Lung microvascular endothelial cell (primary cell): ENCODE results near the gene USP30. TPM values are rescaled to one million over a fixed set of nuclear protein-coding genes. Genes with fewer than 3 reads are reported as not detected.

ENCODE experiments used
- DNase-seq, 2 donors: peaks; one replicate each; pipeline versions ENCODE4 v3.0.0 to v3.0.0-alpha.2; 2010; ENCODE audit warnings: low read depth in 2 of 2
- total RNA-seq: library from RNA; depleted of rRNA; stranded (reverse); fragments of >200 nt; gene quantifications from 2 replicates; pipeline ENCODE4 v1.2.1, GENCODE V29; 2014

Gene USP30
- total RNA-seq, 1 donor from 2014 or later, result 4.8 TPM

DNA sequence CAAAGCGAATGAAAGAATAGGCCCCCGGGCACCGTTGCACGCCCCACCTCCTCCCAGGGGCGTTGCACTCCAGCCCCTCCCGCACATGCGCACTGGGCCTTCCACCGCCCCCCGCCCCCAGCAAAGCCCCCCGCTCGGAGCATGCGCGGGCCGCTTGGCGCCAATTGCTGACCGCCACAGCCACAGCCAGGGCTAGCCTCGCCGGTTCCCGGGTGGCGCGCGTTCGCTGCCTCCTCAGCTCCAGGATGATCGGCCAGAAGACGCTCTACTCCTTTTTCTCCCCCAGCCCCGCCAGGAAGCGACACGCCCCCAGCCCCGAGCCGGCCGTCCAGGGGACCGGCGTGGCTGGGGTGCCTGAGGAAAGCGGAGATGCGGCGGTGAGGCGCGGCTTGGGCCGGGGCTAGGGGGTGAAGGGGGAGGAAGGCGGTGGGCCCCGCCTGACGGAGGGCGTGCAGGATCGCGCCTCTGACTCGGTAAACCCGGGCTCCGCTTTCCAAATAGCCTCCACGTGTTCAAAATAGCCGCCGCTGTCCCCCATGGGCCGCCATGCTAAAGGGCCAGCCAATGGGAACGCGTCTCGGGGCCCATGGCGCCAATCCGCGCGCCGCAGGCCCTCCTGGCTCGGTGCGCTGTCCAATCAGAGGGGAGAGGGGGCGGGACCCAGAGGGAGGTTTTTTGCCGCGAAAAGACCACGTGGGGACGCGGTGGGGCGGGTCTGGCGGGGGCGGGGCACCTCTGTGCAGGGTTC is 45.2 kb downstream of the USP30 start, which contains the start of gene UNG:
Gene UNG, plus strand, starts transcription at position 163 of the 748 bp plus-strand sequence. Its CDS starts 83 bp downstream, at position 246.
- peak; percentile 97 for DNase-seq

DNA sequence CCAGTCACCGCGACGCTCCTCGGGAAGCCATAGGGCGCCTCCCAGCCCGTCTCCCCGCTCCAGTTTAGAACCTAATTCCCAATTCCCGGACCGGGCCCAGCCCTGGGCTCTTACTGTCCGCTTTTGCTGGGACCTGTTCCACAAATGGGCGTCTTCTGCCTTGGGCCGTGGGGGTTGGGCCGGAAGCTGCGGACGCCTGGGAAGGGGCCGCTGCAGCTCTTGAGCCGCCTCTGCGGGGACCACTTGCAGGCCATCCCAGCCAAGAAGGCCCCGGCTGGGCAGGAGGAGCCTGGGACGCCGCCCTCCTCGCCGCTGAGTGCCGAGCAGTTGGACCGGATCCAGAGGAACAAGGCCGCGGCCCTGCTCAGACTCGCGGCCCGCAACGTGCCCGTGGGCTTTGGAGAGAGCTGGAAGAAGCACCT is 45.8 kb downstream of the USP30 start:
- DNase-seq, result peak; percentile 34 to 71

DNA sequence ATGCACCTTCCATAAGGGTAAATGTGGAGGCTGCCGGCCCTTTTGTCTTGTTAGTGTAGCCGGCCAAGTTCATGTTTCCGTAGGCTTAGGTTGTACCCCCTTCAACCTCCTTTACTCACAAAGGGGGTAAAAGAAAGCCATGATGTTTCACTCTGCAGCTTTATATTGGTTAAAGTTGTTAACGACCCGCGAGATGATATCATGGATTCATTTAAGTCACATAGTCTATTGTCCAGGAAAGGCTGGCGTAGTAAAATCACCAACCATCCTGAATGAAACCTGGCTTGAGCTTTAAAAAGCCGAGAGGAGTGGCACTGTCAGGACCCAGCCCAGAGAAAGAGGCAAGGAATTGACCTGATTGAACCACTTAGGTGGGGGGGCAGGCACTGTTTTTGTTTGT is 46.3 kb downstream of the USP30 start:
- peak; percentile 48 to 50 for DNase-seq

DNA sequence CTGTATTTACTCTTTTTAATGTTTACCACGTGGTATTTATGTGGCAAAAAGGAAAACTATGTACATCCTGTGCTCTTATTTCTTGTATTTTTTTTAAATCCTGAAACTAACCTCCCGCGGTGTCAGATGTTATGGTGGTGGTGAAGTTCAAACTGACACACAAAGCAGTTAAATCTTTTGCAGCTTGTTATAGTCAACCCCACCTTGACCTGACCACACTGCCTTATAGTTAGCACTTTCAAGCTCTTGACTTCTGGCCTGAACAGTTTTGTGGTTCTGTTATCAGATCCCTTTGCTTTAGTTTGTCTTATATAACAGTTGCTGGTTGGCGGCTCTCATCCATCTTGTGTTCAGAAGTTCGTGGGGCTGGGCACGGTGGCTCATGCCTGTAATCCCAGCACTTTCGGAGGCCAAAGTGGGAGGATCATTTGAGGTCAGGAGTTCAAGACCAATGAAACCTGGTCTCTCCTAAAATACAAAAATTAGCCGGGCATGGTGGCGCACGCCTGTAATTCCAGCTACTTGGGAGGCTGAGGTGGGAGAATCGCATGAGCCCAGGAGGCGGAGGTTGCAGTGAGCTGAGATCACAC is 47.1 kb downstream of the USP30 start:
- no peak for DNase-seq

DNA sequence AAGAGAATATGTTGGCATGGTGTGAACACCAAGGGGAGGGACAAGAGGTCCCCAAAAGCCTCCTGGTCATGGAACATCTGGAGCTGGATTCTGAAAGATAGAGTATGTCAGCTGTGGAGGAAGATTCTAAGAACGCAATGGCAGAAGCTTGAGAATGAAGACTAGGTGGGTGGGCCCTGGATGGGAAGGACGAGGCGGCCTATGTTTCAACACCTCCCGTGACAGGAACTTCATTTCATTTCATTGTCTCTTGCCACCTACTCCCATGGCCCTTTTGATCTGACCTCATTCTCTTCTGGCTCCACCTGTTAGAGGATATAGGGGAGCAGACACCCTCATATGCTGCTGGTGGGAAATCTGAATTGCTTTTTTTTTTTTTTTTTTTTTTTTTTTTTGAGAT is 48.4 kb downstream of the USP30 start:
- no peak for DNase-seq

DNA sequence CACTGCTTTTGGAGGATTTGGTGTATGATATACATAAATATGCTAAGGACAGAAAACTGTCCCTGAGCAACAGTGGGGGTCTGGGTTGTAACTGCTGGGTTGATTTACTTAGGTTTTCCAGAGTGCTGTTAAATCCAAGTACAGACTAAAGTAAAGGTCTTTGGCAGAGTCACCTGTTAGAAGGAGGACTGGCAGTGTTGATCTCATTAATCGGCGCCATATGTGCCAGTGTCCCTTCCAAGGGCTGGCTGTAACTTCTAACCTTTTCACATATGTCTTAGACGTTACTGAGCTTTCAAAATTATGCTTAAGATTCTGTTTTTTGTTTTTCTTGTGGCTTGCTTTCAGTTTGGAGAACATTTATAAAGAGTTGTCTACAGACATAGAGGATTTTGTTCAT is 50.1 kb downstream of the USP30 start:
- no peak for DNase-seq

DNA sequence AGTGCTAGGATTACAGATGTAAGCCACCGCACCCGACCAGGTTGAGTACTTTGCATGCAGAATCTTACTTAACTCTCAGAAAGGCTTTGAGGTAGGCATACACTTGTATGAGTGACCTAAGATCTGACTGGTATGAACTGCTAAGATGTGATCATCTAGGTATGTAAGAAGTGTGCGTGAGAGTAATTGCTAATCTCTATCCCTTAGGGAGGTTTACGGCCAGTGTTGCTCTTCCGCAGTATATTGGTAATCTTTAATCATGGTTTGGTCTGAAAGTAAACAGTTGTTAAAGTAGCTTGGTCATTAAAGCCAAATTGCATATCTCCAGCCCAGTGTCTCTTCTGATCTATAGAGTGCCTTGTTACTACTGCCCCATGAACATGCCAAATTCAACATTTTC is 52.8 kb downstream of the USP30 start:
- no peak for DNase-seq

DNA sequence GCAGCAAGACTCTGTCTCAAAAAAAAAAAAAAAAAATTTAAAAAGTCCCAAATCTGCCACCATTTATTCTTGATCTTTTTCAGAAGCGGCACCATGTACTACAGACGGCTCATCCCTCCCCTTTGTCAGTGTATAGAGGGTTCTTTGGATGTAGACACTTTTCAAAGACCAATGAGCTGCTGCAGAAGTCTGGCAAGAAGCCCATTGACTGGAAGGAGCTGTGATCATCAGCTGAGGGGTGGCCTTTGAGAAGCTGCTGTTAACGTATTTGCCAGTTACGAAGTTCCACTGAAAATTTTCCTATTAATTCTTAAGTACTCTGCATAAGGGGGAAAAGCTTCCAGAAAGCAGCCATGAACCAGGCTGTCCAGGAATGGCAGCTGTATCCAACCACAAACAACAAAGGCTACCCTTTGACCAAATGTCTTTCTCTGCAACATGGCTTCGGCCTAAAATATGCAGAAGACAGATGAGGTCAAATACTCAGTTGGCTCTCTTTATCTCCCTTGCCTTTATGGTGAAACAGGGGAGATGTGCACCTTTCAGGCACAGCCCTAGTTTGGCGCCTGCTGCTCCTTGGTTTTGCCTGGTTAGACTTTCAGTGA is 57.5 kb downstream of the USP30 start:
- DNase-seq, result no peak

DNA sequence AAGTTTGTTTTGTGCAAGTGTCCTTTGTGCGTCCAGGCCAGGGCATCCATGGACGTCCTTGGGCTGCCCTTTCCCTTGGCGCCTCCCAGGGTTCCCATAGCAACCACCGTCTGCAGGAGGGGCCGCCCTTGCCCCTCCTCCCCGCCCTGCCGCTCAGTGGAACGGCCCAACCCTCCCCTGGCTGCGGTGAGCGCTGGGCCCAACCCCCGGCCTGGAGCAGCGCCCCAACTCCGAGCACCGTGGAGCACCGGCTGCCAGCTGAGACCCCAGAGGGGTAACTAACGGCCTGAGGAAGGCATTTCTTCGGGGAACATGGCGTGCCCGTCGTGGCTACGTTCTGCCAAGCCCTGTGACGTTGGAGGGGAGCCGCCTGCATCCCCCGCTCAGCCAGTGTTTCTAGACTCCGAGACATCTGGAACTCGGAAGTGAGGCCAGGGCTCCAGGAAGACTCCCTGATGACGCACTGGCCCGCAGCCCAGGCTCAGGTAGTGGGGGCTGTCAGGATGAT is 58.7 kb downstream of the USP30 start:
- DNase-seq, result peak; percentile 70 to 87

DNA sequence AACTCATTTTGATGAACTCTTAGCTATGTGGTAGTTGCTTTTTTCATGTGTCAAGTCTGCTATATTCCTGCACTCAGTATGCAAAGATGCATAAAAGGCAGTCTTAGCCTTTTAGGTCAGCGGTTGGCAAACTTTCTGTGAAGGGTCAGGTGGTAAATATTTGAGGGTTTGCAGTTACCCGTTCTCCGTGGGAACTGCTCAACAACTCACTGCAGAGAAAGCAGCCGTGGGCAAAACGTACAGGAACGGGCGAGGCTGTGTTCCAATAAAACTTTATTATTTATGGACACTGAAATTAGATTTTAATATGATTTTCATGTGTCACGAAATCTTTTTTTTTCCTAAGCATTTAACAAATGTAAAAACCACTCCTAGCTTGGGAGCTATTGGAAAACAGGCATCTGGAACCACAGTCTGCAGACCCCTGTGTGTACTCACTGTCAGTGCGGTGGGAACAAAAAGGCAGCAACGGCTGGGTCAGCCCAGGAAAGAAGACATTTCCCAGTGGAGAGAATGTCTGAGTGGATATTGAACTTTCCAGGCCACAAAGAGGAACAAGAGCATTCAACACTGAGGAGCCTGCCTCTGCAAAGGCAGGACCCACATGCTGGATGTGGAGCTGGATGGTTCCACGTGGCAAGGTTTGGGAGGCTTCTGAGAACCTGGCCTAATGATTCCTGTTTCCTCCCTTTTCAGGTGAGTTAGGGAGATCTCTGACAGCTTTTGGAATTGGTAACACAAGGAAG is 60.5 kb downstream of the USP30 start:
- no peak for DNase-seq

DNA sequence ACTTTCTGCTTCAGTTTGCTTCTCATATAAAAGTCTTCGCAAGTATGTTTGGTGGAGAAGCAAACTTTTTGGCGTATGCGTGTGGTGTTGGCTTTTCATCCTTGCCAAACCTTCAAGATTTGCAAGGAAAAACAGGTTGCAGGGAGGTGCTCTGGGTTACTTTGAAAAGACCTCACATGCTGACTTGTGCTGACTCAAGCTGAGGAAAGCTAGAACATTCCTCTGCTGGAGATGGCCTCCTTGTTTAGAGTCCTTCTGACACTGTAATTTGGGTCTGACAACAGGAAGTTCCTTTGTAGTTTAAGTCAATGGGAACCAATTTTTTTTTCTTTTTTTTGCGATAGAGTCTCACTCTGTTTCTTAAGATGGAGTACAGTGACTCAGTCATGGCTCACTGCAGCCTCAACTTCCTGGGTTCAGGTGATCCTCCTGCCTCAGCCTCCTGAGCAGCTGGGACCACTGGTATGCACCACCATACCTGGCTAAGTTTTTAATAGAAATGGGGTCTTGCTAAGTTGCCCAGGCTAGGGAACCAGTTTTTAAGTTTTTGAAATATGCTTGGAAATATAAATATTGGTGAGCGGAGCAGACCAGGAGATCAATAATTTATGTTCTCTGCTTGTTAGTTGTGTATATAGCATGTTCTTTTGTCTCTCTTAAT is 61.4 kb downstream of the USP30 start:
- no peak for DNase-seq

DNA sequence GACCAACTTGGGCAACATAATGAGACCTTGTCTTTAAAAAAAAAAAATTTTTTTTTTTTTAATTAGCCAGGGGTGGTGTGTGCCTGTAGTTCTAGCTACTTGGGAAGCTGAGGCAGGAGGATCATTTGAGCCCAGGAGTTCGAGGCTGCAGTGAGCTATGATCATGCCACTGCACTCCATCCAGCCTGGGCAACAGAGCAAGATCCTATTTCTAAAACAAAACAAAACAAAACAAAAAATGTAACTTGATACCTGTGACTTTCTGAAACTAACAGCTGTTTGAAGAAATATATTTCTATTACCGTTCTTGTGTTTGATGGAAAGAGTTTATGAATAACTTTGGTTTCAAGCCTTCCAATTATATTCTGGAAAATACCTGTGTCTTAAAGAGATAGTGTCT is 62.3 kb downstream of the USP30 start:
- no peak for DNase-seq

DNA sequence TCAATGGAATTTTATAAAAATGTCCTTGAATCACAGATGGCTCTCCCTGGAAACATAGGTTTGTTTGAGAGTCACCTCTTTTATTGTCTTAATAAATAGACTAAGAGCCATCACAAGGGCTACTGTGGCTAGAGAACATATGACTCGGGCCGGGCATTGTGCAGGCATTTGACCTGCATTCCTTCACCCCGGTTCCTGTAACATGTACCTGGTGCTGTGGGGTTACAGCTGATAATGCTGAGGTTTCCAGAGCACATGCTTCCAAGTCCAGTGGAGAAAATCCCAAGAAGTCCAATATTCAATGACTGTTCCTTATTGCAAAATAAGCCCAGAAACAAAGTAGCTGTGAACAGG is 63.0 kb downstream of the USP30 start:
- no peak for DNase-seq

DNA sequence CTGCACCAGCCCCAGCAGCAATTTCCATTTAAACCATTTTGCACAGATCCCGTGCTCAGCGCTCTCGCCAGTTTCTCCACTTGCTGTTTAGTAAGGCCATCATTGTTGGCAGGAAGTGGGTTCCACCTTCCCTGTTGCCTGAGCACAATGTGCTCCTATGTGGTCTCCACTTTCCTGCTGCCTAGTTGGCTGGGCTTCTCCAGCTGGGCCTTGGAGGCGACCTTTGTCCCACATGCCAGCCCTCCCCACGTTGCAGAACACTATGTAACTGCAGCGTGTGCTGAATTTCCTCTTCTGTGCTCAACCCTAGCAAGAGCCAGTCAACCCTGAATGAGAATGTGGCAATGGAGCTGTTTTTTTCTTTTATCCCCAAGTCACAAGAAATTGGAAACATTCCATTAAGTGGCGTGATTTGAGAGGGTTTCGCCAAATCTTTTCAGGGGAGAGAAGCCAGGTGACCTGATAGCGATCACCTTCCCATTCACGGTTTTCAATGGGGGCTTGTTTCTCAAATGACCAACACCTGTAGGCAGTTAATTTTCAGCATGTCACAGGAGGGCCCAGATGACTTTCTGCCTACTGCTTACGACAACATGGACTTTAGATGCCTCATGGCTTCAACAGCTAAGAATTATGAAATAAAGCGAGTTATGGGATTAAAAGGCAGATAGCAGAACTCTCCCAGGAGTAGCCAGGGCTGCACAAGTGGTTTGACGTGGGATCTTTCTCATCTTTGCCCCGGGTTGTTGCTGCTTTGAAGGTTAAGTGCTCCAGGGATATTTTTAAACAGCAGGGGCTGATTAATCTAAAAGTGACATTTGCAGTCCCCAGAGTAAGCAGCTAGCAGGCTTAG is 63.6 kb downstream of the USP30 start, which contains the start of gene ACACB:
Gene ACACB, plus strand, starts transcription at position 830 of the 853 bp plus-strand sequence. CDS start 22,819 bp downstream, outside the sequence.
- DNase-seq, result no peak

DNA sequence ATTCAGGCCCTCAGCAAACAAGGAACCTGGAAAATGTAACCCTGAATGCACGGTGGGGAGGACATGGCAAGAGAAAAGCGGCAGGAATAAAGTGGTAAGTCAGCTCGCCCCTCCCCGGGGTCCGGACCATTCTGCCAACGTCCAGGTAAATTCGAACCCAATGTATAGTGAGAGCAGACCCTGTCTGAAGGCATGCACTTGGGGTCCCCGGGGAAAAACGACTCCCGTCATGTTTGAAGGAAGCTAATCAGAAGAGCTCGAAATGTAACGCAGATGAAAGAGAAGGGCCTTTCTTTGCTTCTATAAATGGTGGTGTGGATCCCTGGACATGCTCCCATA is 64.2 kb downstream of the USP30 start:
- DNase-seq, result no peak

DNA sequence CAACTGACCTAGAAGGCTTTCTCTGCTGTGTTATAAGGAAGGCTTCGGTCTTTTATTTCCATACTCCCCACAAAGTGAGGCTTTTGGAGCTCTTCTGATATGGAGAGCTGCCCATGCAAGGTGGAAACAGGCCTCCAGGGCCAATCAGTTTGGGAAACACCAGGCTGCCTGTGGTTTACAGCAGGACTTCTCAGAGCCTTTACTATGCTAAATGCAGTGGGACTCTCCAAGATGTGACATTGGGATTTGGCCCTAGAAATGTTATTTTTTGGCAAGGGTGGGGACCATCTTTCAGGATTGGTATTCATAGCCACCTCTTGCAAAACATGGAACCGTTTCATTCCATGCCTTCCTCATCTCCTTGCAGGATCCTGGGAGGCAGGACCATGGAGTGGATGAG is 67.7 kb downstream of the USP30 start:
- no peak for DNase-seq

DNA sequence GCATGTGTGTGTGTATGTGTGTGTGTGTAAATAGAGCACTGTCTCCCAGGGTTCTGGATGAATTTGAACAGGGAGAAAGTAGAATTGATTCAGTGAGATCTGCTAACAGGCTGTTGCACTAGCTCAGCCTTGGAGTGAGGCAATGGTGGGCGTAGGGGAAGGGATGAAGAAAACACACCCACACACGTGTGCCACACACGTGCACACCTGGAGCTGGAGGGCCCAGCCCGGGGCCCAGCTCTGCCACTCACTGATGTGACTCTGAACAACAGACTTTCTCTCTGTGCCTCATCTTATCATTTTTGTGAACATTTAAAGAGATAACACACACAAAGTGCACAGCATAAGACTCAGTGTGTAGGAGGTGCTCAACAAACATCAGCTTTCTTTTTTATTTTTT is 68.2 kb downstream of the USP30 start:
- DNase-seq, result no peak

DNA sequence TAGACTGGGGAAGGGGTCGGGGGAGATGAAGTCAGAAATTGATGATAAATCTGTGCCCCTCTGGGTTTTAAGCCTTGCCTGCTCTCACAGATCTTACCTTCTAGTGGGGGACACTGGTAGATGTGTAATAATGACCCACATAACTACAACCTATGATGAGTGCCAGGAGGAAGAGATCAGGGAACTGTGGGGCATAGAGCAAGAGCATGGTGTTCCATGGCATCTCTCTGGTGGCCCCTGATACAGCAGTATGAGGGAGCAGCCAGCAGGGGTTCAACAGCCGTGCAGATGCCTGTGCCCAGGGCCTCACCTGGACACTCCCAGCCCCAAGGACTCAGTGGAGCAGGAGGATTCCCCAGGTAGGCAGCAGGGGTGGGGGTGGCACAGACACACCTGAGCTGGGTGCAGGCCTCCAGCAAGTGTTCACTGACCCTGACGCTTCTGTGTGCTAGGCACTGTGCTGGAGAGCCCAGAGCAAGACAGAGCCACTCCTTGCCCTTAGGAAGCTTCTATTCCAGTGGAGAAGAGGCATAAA is 69.0 kb downstream of the USP30 start:
- DNase-seq, result no peak

DNA sequence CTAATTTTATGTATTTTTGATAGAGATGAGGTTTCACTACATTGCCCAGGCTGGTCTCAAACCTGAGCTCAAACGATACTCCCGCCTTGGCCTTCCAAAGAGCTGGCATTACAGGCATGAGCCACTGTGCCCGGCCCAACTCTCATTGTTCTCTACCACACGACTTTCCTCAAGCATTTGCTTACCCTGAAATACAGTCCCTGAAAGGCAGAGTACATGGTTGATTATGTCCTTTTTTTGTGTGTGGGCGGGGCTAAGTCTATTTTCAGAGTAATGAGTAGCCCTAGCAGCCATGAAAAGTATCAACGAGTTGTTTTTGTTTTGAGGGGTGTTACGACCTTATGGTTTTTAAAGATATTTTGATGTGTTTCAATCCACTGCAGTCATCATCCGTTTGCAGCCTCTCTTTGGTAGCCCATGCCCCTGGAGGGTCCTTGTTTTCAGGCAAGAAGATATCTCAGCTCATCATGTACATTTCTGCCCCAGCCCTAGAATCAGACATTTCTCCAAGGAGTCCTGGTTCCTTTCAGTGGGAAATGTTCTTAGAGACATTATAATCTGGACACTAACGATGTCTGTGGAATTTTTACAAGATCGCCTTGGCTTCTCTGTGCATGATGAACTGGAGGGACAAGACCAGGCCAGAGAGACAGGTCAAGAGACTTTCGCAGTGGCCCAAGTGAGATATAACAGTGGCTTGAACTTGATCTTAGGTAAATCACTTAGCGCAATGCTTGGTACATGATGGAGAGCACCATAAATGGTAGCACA is 72.7 kb downstream of the USP30 start:
- DNase-seq, result no peak
